ENCODE measurements around the gene MUC5AC.

The MUC5AC gene

DNA sequence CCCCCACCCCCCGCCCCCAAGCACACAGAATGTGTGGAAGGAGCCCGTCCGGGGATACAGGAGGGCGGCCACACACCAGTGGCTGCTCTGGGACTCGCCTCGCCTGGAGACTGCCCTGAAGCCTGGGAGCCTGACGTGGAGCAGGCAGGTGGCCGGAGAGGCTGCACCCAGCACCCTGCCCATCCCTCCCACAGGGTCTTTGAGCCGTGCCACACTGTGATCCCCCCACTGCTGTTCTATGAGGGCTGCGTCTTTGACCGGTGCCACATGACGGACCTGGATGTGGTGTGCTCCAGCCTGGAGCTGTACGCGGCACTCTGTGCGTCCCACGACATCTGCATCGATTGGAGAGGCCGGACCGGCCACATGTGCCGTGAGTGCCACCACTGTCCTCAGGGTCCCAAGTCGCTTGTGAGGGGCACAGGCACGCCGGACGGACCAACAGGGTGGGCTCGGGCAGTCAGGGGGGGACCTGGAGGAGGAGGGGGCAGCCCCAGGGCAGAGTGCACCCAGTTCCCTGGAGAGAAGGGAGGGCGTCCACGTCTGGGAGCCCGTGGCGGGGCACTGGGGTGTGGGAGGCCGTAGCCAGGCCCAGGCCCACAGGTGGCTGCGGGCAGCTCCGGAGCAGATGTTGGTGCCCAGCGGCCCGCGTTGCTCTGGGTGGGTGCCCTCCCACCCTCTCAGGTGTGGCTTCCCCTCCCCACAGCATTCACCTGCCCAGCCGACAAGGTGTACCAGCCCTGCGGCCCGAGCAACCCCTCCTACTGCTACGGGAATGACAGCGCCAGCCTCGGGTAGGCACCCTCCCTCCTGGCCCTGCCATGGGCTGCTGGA, 38.1 kb downstream of the MUC5AC start:
- in situ Hi-C loops (cut with HindIII; ENCODE audit: low sequenced_read_pairs) = no loop called here

DNA sequence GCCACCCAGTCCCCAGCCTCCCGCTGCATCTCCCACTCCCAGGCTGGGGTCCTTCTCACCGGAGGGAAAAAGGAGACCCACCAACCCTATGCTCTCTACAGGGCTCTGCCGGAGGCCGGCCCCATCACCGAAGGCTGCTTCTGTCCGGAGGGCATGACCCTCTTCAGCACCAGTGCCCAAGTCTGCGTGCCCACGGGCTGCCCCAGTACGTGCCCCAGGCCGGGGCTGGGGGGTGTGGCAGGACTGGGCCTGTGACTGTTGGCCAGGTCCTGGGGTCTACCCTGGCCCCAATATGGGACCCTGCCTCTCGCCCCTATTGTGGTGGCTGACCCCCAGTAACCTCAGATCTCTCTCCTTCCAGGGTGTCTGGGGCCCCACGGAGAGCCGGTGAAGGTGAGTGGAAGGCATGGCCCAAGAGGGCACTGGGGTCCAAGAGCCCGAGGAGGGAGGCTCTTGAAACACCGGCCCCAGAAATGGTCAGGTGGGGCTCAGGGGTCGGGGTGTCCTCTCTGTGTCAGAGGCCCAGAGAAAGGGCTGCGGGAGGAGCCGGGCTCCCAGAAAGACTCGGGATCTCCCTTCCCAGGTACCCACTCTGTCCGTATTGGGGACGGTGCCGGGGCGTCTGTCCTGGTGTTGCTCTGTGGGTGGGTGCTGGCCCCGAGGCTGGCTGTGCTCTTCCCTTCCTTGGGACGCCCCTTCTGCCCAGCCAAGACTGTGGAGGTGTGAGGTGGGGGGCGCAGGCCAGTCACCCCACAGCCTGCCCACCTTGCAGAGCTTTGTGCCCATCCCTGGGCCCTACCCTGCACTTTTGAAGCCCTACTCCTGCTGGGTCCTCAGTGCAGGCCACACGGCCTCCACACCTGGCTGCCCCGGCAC, 39.0 kb downstream of the MUC5AC start:
- in situ Hi-C loops (cut with HindIII; ENCODE audit: low sequenced_read_pairs) = no loop called here

DNA sequence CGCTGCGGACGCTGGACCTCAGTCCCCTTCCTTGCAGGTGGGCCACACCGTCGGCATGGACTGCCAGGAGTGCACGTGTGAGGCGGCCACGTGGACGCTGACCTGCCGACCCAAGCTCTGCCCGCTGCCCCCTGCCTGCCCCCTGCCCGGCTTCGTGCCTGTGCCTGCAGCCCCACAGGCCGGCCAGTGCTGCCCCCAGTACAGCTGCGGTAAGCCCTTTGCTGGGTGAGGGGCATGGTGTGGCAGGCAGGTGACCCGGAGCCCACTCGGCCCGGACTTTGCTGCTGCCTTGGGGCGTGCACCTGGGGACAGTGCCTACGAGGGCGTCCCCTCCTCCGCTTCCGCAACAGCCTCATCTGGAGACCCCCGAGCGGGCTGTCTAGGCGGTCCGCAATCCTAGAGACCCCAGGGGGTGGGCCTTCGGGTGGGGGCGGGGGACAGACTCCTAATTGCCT, 39.7 kb downstream of the MUC5AC start:
- in situ Hi-C loops (cut with HindIII; ENCODE audit: low sequenced_read_pairs) = no loop called here

DNA sequence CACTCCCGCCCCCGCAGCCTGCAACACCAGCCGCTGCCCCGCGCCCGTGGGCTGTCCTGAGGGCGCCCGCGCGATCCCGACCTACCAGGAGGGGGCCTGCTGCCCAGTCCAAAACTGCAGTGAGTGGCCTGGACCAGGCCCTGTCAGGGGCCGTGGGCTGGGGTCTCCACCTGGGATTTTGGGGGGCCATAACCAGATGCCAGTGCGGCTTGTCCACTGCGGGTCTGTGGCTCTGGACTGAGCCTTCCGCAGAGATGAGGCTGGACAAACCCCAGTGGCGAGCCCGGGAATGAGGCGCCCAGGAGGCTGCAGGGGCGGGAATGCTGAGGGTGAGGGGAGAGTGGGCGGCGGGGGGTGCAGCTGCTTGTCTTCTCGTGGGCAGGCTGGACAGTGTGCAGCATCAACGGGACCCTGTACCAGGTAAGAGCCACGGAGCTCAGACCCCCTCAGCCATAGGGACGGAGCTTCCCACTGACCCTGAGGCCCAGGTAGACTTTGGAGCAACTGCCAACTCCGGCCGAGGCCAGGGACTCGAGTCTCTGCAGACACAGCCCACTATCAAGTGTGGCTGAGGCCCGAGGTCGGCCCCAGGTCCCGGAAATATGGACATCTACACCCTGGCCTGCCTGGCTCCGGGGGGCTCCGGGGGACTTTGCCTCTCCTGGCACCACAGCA, 40.3 kb downstream of the MUC5AC start:
- in situ Hi-C loops (cut with HindIII; ENCODE audit: low sequenced_read_pairs) = no loop called here

DNA sequence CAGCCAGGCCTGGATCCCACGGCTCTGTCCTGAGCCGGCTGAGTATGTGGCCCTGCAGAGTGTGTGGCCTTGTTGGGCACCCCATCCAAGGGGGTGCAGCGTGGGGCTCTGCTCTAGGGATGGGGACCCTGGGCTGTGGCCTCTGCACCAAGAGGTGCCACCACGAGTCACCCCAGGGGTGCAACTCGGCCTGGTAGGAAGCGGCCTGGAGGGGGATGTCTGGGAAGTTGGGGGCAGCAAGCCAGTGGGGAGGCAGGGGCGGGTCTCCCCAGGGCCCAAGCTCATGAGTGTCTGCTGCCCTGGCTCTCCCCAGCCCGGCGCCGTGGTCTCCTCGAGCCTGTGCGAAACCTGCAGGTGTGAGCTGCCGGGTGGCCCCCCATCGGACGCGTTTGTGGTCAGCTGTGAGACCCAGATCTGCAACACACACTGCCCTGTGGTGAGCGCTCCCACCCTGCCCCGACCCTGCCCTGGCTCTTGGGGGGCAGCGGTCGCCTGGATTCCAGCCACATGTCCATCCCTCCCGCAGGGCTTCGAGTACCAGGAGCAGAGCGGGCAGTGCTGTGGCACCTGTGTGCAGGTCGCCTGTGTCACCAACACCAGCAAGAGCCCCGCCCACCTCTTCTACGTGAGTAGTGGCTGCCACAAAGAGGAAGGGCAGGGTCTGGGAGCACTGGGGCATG, 40.9 kb downstream of the MUC5AC start:
- in situ Hi-C loops (cut with HindIII; ENCODE audit: low sequenced_read_pairs) = no loop called here

DNA sequence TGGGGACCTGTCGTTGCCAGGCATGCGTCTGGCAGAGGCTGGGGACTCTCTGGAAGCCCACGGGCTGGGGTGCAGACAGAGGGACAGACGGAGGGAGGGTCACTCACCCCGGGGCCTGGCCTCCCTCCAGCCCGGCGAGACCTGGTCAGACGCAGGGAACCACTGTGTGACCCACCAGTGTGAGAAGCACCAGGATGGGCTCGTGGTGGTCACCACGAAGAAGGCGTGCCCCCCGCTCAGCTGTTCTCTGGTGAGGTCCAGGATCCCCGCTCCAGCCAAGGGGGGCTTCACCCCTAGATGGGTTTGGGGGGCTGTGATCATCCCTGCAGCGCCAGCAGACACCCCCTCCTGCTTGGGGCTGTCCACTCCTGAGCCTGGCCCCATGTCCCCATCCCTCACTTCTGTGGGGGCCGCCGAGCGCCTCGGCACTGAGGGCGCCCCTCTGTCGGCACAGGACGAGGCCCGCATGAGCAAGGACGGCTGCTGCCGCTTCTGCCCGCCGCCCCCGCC, 41.5 kb downstream of the MUC5AC start:
- in situ Hi-C loops (cut with HindIII; ENCODE audit: low sequenced_read_pairs) = no loop called here

DNA sequence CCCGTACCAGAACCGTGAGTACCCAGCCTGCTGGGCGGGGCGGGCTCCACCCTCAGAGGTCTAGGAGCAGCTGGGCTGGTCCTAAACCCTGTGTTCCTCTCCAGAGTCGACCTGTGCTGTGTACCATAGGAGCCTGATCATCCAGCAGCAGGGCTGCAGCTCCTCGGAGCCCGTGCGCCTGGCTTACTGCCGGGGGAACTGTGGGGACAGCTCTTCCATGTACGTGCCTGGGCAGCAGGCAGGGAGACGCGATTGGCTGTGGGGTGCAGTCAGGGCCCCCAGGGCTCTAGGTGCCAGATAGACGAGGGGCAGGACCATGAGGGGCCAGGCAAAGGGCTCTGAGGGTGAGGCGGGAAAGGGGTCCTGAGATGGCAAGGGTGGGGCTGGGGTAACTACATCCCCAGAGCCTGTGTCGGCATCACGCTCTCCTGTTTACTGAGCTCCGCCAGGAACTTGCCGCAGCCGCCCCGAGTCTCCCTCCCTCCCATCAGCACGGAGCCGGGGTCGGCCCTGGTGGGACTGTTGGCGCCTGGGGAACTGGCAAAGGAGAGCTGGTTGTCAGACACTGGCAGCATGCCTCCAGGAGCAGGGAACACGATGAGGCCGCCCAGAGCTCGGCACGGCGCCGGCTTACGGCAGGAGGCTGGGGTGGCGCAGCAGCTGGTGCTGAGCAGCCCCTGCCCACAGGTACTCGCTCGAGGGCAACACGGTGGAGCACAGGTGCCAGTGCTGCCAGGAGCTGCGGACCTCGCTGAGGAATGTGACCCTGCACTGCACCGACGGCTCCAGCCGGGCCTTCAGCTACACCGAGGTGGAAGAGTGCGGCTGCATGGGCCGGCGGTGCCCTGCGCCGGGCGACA, 42.2 kb downstream of the MUC5AC start:
- in situ Hi-C loops (cut with HindIII; ENCODE audit: low sequenced_read_pairs) = loop anchor here (25.0 kb wide), 1 partner anchor 138 kb away; the partner anchor contains the start of gene MUC2

DNA sequence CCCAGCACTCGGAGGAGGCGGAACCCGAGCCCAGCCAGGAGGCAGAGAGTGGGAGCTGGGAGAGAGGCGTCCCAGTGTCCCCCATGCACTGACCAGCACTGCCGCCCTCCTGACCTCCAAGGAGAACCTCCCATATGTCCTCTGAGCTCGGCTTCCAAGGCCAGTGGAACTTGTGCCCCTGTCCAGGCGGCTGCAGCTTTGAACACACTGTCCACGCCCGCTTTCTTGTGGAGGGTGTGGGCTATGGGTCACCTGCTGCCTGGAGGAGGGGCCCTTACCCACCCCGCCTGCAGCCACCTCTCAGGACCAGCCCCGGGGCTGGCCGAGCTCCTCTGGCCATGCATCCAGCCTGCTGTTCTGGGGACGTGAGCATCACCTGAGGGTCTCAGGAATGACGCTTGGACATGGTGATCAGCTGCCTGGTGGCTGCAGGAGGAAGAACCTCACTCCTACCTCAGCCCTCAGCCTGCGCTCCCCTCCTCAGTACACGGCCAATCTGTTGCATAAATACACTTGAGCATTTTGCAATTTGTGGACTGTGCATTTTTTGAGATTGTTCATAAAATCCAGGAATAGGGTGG, 42.9 kb downstream of the MUC5AC start:
- in situ Hi-C loops (cut with HindIII; ENCODE audit: low sequenced_read_pairs) = loop anchor here (25.0 kb wide), 1 partner anchor 138 kb away; the partner anchor contains the start of gene MUC2

DNA sequence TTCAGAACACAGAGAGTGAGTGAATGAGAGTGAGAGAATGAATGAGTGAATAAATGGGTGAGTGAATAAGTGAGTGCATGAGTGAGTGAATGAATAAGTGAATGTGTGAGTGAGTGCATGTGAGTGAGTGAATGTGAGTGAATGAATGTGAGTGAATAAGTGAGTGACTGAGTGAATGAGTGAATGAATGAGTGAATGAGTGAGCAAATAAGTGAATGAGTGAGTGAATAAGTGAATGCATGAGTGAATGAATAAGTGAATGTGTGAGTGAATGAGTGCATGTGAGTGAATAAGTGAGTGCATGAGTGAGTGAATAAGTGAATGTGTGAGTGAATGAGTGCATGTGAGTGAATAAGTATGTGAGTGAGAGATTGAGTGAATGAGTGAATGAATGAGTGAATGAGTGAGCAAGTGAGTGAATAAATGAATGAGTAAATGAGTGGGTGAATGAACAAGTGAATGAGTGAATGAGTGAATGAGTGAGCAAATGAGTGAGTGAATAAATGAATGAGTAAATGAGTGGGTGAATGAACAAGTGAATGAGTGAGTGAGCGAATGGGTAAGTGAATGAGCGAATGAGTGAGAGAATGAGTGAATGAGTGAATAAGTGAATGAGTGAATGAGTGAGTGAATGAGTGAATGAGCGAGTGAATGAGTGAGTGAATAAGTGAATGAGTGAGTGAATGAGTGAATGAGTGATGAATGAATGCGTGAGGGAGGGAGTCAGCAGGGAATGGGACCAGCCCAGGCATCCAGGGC, 43.8 kb downstream of the MUC5AC start:
- in situ Hi-C loops (cut with HindIII; ENCODE audit: low sequenced_read_pairs) = loop anchor here (25.0 kb wide), 1 partner anchor 139 kb away; the partner anchor contains the start of gene MUC2

DNA sequence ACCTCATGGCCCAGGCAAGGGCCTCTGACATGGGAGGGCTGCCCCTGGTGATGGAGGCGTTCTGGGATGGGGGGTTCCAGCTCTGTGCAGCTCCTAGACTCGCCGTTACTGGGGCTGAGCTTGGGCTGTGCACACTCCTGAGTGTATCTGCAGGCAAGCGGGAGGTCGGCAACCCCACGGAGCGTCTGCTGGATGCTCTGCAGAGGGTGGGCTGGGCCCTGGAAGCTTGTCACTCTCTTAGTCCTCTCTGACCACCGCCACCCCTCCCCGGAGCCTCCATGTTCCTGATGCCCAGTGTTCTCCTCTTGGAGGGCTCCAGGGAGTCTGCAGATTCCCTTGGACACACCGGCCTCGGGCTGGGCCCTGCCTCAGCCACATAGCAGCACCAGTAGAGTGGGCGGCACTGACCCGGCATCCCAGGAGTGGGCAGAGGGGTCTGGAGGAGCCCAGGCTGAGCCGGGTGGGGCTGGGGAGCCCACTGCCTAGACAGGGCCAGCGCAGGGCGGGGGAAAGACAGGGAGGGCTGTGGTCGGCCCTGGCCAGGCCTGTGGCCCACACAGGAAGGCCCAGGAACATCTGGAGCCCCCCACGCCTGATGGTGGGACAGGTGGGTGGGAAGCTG, 44.5 kb downstream of the MUC5AC start:
- in situ Hi-C loops (cut with HindIII; ENCODE audit: low sequenced_read_pairs) = loop anchor here (25.0 kb wide), 1 partner anchor 140 kb away; the partner anchor contains the start of gene MUC2

DNA sequence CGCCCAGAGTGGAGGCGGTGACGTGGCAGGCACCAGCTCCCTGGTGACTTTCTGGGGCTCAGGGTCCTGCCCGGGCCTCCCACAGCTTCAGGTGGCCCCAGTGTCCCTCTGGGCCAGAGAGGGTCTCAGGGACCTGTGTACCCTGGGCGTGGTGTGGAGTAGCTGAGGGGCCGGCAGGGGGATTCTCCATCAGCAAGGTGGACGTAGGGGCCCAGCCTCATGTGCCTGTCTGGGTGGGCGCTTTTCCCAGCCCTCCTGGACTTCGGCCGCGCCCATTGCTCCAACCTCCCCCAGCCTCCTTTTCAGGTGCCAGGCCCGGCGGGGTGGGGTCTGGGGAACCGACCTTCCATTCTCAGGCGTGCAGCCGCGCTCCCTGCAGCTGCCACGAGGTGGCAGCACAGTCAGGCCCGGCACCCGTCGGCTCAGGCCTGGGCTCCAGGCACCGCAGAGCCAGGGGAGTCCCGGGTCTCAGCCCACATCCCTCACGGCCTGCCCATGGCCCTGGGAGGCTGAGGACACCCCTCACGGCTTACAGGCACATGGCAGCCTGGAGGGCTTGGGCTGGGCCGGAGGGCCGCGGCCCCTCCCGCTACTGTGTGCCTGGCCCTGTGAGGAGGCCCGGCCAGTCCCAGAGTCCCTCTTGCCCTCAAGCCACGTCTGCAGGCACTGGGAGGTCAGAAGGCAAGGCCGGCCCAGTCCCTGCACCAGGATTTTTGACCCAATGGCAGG, 45.2 kb downstream of the MUC5AC start:
- in situ Hi-C loops (cut with HindIII; ENCODE audit: low sequenced_read_pairs) = loop anchor here (25.0 kb wide), 1 partner anchor 141 kb away; the partner anchor contains the start of gene MUC2

DNA sequence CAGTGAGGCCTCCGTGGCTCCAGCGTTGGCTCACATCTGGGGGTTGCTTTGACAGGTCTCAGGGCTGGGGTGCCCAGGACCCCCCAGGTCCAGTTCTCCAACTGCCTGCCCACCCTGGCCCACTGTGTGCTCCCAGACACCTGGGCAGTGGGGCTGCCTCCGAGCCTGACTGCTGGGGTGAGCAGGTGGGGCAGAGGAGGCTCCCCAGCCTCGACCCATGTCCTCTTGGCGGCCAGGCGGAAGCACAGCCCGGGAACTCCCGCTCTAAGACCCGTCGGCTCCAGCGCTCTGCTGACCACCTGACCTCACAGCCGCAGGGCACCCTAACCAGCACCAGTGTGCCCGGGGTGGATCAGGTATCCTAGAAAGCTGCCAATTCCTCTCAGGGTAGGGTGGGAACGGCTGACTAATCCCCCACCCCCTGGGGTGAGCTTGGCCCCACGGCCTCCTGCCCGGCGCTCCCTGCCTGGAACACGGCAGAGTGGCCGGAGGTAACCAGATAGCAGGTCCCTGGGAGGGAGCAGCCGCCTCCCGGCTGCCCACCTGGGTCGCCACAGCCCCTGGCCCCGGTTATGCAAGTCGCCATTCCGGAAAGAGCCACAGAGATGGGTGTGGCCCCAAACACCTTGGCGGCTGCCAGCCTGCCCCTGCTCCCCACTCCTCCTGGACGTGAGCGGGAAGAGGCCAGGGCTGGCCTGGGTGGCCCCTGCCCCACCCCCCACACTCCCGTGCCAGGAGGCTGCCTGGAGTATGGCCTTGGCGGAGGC, 45.9 kb downstream of the MUC5AC start:
- in situ Hi-C loops (cut with HindIII; ENCODE audit: low sequenced_read_pairs) = loop anchor here (25.0 kb wide), 1 partner anchor 141 kb away; the partner anchor contains the start of gene MUC2

DNA sequence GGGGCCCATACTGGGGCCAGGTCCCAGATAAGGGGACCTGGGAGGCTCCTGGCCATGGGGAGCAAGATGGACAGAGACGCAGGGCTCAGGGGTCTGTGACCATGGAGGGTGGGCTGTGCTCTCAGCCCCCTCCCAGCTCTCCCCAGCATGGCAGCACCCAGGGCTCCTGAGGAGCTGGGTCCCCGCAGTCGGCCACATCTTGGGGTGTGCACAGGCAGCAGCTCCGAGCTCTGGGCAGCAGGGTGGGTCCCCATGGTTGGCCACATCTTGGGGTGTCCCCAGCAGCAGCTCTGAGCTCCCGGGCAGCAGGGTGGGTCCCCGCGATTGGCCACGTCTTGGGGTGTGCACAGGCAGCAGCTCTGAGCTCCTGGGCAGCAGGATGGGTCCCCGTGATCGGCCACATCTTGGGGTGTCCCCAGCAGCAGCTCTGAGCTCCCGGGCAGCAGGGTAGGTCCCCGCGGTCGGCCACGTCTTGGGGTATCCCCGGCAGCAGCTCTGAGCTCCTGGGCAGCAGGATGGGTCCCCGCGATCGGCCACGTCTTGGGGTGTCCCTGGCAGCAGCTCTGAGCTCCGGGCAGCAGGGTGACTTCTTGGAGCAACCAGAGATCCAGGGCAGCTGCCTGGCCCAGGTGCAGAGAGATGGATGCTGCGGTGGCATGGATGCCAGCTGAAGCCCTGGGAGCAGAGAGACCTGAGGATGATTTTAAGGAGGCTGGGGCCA, 46.8 kb downstream of the MUC5AC start:
- in situ Hi-C loops (cut with HindIII; ENCODE audit: low sequenced_read_pairs) = loop anchor here (25.0 kb wide), 1 partner anchor 142 kb away; the partner anchor contains the start of gene MUC2

DNA sequence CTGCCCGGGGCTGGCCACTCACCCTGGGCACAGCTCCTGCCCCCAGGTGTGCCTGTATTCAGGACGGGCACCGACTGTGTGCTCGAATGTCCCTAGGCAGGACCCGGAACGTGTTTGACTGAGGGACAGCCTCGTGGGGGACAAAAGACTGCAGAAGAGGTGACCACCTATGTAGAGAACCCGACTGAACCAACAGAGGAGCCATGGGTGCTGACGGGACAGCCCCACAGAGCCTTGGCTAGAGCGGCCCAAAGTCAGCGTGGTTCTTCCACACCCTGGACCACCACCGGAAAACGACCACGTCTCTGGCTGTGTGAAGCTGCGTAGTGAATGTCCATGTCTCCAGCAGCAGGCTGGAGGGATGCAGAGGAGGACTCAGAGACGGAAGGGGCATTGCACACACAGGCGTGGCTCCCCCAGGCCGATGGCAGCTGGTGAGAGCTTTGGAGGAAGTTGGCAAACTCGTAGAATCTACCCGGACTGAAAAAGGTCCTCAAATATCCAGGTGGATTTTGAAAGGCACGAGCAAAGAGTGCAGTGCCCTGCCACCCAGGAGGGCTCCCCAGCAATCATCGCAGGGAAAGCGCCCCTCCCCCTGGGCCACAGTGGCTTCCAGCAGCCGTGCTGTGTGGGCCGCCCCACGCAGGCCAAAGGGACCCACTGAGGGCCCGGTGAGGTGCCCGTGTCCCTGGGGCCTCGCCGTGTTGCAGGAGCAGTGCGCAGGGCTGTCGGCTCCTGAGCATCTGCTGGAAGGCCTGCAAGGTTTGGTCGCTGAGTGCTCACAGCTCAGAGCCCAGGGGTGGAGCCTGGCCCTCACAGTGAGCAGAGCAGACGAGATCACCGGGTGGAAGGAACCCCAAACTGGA, 47.6 kb downstream of the MUC5AC start:
- in situ Hi-C loops (cut with HindIII; ENCODE audit: low sequenced_read_pairs) = loop anchor here (25.0 kb wide), 1 partner anchor 143 kb away; the partner anchor contains the start of gene MUC2

All from endothelial cell of hepatic sinusoid (primary cell).